ENCODE results near the gene NIT2. TPM values are rescaled to one million over a fixed set of nuclear protein-coding genes. Genes with fewer than 3 reads are reported as not detected.

NIT2 gene
- total and polyA plus RNA-seq, 9 of the 15 experiments (the other 6 are each of a cell fraction or from before 2014, with no cell fraction given), result 11.4 to 62.2 (median 22.1) TPM

DNA sequence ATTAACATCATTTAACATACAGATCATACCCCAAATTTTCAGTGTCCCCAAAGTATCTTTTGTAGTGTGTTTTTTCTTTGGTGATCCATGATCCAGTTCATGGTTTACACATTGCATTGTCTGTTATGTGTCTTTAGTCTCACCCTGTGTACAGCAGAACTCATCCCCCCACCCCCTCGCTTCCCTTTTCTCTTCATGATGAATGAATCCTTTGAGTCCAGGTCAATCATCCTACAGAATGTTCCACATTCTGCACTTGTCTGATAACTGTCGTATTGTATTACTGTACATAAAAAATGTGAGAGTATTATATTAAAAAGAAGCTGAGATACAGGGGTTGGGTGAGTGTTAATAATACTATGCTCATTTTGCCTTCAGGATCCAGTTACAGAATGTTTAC, 14.6 kb upstream of the NIT2 start:
- CTCF ChIA-PET (ENCODE audit: low intra/inter-chr PET ratio), result no interaction called here
- Histone ChIP-seq H3K36me3 (ENCODE audit: control insufficient read depth, insufficient read depth, low read length) (peaks cover 56% of the 10 kb centered on the region; the same call in 2 of the 3 replicates), H4K20me1 (replicated peaks; ENCODE audit: control insufficient read depth, insufficient read depth, low read length) (no peaks in the 10 kb centered on the region), H2AFZ (ENCODE audit: low read depth, low read length) (no peak overlapping the region), H3K9ac (ENCODE audit: insufficient read depth in 1 of 2, low read depth in 2 of 2, low read length in 2 of 2) (no peak overlapping the region), H3K79me2 (ENCODE audit: control insufficient read depth, insufficient read depth, low read length) (no peaks in the 10 kb centered on the region), H3K9me1 (ENCODE audit: control insufficient read depth, insufficient read depth, low read length) (no peaks in the 10 kb centered on the region), H3K4me1 (replicated peaks in 1 of 2; ENCODE audit: control insufficient read depth in 2 of 2, insufficient read depth in 2 of 2, low read length in 2 of 2) (no peaks in the 10 kb centered on the region; a peak in 1 of 5 replicates), H3K27ac (ENCODE audit: extremely low read depth, low read depth, low read length) (no peak overlapping the region), H3K9me3 (replicated peaks; ENCODE audit: control insufficient read depth, insufficient read depth, low read depth, low read length) (no peaks in the 10 kb centered on the region), H3K27me3 (ENCODE audit: control insufficient read depth in 2 of 2, insufficient read depth in 2 of 2, low read length in 2 of 2) (no peaks in the 10 kb centered on the region), H3K4me2 (ENCODE audit: insufficient read depth, low read length) (no peak overlapping the region), H3K4me3 (no peak overlapping the region)
- TF ChIP-seq BRCA1 (IDR thresholded peaks at IDR 0.05) (no peak), BRCA1 (CRISPR knock-in tag; IDR thresholded peaks at IDR 0.05) (no peak), HLTF (IDR thresholded peaks at IDR 0.05) (no peak), JUN (IDR thresholded peaks at IDR 0.05; ENCODE audit: borderline replicate concordance, low read depth, low read length) (no peak), JUN (CRISPR knock-in tag; IDR thresholded peaks at IDR 0.05; ENCODE audit: borderline replicate concordance) (no peak), HNRNPUL1 (IDR thresholded peaks at IDR 0.05; ENCODE audit: low read length) (no peak), KDM5B (IDR thresholded peaks at IDR 0.05; ENCODE audit: insufficient replicate concordance, low read depth, low read length) (no peak), CHCHD3 (CRISPR knock-in tag; IDR thresholded peaks at IDR 0.05) (no peak), FOXM1 (IDR thresholded peaks at IDR 0.05; ENCODE audit: low read depth) (no peak), FOXM1 (CRISPR knock-in tag; IDR thresholded peaks at IDR 0.05; ENCODE audit: low read depth) (no peak), TSC22D4 (tag; IDR thresholded peaks at IDR 0.05) (no peak), ZNF134 (CRISPR knock-in tag; conservative IDR thresholded peaks at IDR 0.05) (no peak), TAF15 (IDR thresholded peaks at IDR 0.05; ENCODE audit: low read depth, low read length) (no peak), MEIS2 (IDR thresholded peaks at IDR 0.05; ENCODE audit: partially characterized antibody) (no peak), BRD4 (IDR thresholded peaks at IDR 0.05) (no peak), NFIC (IDR thresholded peaks at IDR 0.05) (no peak), SIN3A (IDR thresholded peaks at IDR 0.05; ENCODE audit: borderline replicate concordance in 2 of 2, control insufficient read depth in 1 of 2, low read depth in 2 of 2, low read length in 2 of 2) (no peak)
- TF ChIP-seq, protein P1, sequence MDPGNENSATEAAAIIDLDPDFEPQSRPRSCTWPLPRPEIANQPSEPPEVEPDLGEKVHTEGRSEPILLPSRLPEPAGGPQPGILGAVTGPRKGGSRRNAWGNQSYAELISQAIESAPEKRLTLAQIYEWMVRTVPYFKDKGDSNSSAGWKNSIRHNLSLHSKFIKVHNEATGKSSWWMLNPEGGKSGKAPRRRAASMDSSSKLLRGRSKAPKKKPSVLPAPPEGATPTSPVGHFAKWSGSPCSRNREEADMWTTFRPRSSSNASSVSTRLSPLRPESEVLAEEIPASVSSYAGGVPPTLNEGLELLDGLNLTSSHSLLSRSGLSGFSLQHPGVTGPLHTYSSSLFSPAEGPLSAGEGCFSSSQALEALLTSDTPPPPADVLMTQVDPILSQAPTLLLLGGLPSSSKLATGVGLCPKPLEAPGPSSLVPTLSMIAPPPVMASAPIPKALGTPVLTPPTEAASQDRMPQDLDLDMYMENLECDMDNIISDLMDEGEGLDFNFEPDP (CRISPR knock-in tag; IDR thresholded peaks at IDR 0.05), result no peak
- BruUV-seq (replicated peaks), result no TSS peak
- no peak for DNase-seq (ENCODE audit: extremely low read depth in 1 of 4, low spot score in 3 of 4)
- ATAC-seq, result no peak
- in situ Hi-C loops (cut with MboI), result loop anchor here (10.0 kb wide), 1 partner anchor 275 kb away; no protein-coding TSS in a partner anchor
- 84% methylated on average over 2 of the region's 2 CpGs for WGBS (ENCODE audit: insufficient coverage, low coverage, missing lambda C conversion rate)
- POLR2A ChIA-PET, result no interaction called here
- intact Hi-C loops (cut with micrococcal nuclease), result loop anchor here (5.0 kb wide), 2 partner anchors 62 to 142 kb away; no protein-coding TSS in a partner anchor
- FAIRE-seq, result no peak
